Measurements from ENCODE around the gene ACSM2B.
"Not testable (repeated sequence)": the region's sequence is repeated elsewhere in the genome, so short reads cannot be mapped to it uniquely, and the experiment has no call there.

ACSM2B gene

GRCh38 chr16:20576145-20576544 is at the start of gene ACSM2B:
Gene ACSM2B, minus strand, starts transcription at chr16:20576367. Its CDS starts 11,522 bp downstream, at chr16:20564845.
- DNase-seq (ENCODE audit: low read depth in 2 of 2) = not testable (repeated sequence)

GRCh38 chr16:20624882-20625807 is 49.0 kb upstream of the ACSM2B start:
- no peak for DNase-seq (ENCODE audit: low read depth in 2 of 2)

GRCh38 chr16:20624205-20624604 is 48.0 kb upstream of the ACSM2B start:
- no peak for DNase-seq (ENCODE audit: low read depth in 2 of 2)

GRCh38 chr16:20622498-20622870 is 46.3 kb upstream of the ACSM2B start:
- DNase-seq (ENCODE audit: low read depth in 2 of 2) = no peak

GRCh38 chr16:20621406-20621805 is 45.2 kb upstream of the ACSM2B start:
- DNase-seq (ENCODE audit: low read depth in 2 of 2) = no peak

GRCh38 chr16:20620770-20621169 is 44.6 kb upstream of the ACSM2B start:
- DNase-seq (ENCODE audit: low read depth in 2 of 2) = no peak

- no peak for DNase-seq (ENCODE audit: low read depth in 2 of 2)
Observed at GRCh38 chr16:20620003-20620402, 43.8 kb upstream of the ACSM2B start.

GRCh38 chr16:20617271-20617670 is 41.1 kb upstream of the ACSM2B start:
- no peak for DNase-seq (ENCODE audit: low read depth in 2 of 2)

- no peak for DNase-seq (ENCODE audit: low read depth in 2 of 2)
Observed at GRCh38 chr16:20614186-20615141, 38.3 kb upstream of the ACSM2B start.

GRCh38 chr16:20613481-20614185 is 37.5 kb upstream of the ACSM2B start:
- no peak for DNase-seq (ENCODE audit: low read depth in 2 of 2)

- DNase-seq (ENCODE audit: low read depth in 2 of 2) = no peak
Observed at GRCh38 chr16:20612551-20613480, 36.6 kb upstream of the ACSM2B start.

GRCh38 chr16:20611975-20612481 is 35.9 kb upstream of the ACSM2B start:
- DNase-seq (ENCODE audit: low read depth in 2 of 2) = no peak

GRCh38 chr16:20611350-20611902 is 35.3 kb upstream of the ACSM2B start:
- no peak for DNase-seq (ENCODE audit: low read depth in 2 of 2)

GRCh38 chr16:20610892-20611349 is 34.8 kb upstream of the ACSM2B start:
- DNase-seq (ENCODE audit: low read depth in 2 of 2) = no peak

- no peak for DNase-seq (ENCODE audit: low read depth in 2 of 2)
Observed at GRCh38 chr16:20610211-20610891, 34.2 kb upstream of the ACSM2B start.

GRCh38 chr16:20602205-20602604 is 26.0 kb upstream of the ACSM2B start:
- DNase-seq (ENCODE audit: low read depth in 2 of 2) = not testable (repeated sequence)

- not testable (repeated sequence) for DNase-seq (ENCODE audit: low read depth in 2 of 2)
Observed at GRCh38 chr16:20599475-20599874, 23.3 kb upstream of the ACSM2B start.

GRCh38 chr16:20598832-20599469 is 22.8 kb upstream of the ACSM2B start:
- no peak for DNase-seq (ENCODE audit: low read depth in 2 of 2)

GRCh38 chr16:20595694-20596093 is 19.5 kb upstream of the ACSM2B start:
- DNase-seq (ENCODE audit: low read depth in 2 of 2) = not testable (repeated sequence)

Data from stimulated activated CD4-positive, alpha-beta T cell treated with anti-CD3 and anti-CD28 coated beads, Interleukin-1b, Interleukin-23, amount 100 ng/mL, for 4 hours (primary cell).